H1 (cell line): ENCODE data around the gene TMC4. TPM values are rescaled to one million over a fixed set of nuclear protein-coding genes. Genes with fewer than 3 reads are reported as not detected.

Experiments used
- ASH2L ChIP-seq: fragments of 200-600, 300-600 bp; sonication (generic); IDR thresholded peaks from one replicate; pipeline ENCODE4 v1.7.1; 2017; ENCODE audit warnings: low read length
- ATF2 ChIP-seq: IDR thresholded peaks from 2 replicates; pipeline ENCODE4 v1.6.1; 2012; ENCODE audit warnings: low read length, inconsistent platforms
- ATF3 ChIP-seq: IDR thresholded peaks from 2 replicates; pipeline ENCODE4 v1.6.1; 2011; ENCODE audit warnings: low read depth, mild to moderate bottlenecking, low read length; ENCODE audit not compliant: insufficient read depth
- BACH1 ChIP-seq: IDR thresholded peaks from 2 replicates; pipeline ENCODE4 v1.6.1; 2012; ENCODE audit warnings: low read length, improper control_type of control experiment
- BRCA1 ChIP-seq: IDR thresholded peaks from 2 replicates; pipeline ENCODE4 v1.6.1; 2012; ENCODE audit warnings: low read depth, low read length, improper control_type of control experiment
- CEBPB ChIP-seq: IDR thresholded peaks from 2 replicates; pipeline ENCODE4 v1.6.1; 2012; ENCODE audit warnings: low read depth, low read length
- CHD1 ChIP-seq: IDR thresholded peaks from 2 replicates; pipeline ENCODE4 v1.6.1; 2012; ENCODE audit warnings: low read depth, low read length, improper control_type of control experiment
- CTCF ChIP-seq, 3 experiments: IDR thresholded peaks; 1 replicate in 2 of 3; 2 replicates in 1 of 3; pipeline versions ENCODE4 v1.5.1 to v1.6.1; 2011; ENCODE audit warnings: low read length in 3 of 3, mild to moderate bottlenecking in 3 of 3, inconsistent platforms in 2 of 3, low read depth in 1 of 3, moderate library complexity in 1 of 3; ENCODE audit not compliant: insufficient read depth in 1 of 3; ENCODE audit errors: control extremely low read depth in 1 of 3
- FOSL1 ChIP-seq: IDR thresholded peaks from 2 replicates; pipeline ENCODE4 v1.6.1; 2011; ENCODE audit warnings: mild to moderate bottlenecking, low read depth, low read length, moderate library complexity; ENCODE audit not compliant: insufficient read depth
- HDAC2 ChIP-seq, 2 experiments: fragments of 300-600 bp in 1 of 2; sonication (generic) in 1 of 2; IDR thresholded peaks; 2 replicates each; pipeline ENCODE4 v1.6.1; 2011 to 2012; ENCODE audit warnings: low read depth in 2 of 2, low read length in 2 of 2, mild to moderate bottlenecking in 2 of 2, moderate library complexity in 2 of 2, borderline replicate concordance in 1 of 2, inconsistent platforms in 1 of 2
- JUND ChIP-seq: IDR thresholded peaks from 2 replicates; pipeline ENCODE4 v1.6.1; 2011; ENCODE audit warnings: mild to moderate bottlenecking, improper control_type of control experiment, low read length
- PHF8 ChIP-seq: fragments of 200-600 bp; sonication (generic); conservative IDR thresholded peaks from 2 replicates; pipeline ENCODE4 v1.7.1; 2012; ENCODE audit warnings: low read depth, mild to moderate bottlenecking, inconsistent platforms, low read length, moderate library complexity
- RAD21 ChIP-seq, 2 experiments: IDR thresholded peaks in 1 of 2; conservative IDR thresholded peaks in 1 of 2; 2 replicates each; pipeline ENCODE4 v1.6.1; 2011; ENCODE audit warnings: low read depth in 2 of 2, low read length in 2 of 2, improper control_type of control experiment in 1 of 2, inconsistent platforms in 1 of 2, mild to moderate bottlenecking in 1 of 2, moderate library complexity in 1 of 2
- RNF2 ChIP-seq: fragments of 200-900, 300-1000 bp; sonication (generic); IDR thresholded peaks from 2 replicates; pipeline ENCODE4 v1.7.1; 2016; ENCODE audit warnings: borderline replicate concordance, low read depth, mild to moderate bottlenecking, antibody characterized with exemption, low read length; ENCODE audit not compliant: poor library complexity, severe bottlenecking; ENCODE audit errors: missing control alignments
- TAF1 ChIP-seq: IDR thresholded peaks from 2 replicates; pipeline ENCODE4 v1.6.1; 2011; ENCODE audit warnings: mild to moderate bottlenecking, low read depth, low read length
- TEAD4 ChIP-seq: IDR thresholded peaks from 2 replicates; pipeline ENCODE4 v1.6.1; 2012; ENCODE audit warnings: low read depth, low read length, inconsistent platforms, mixed read lengths
- YY1 ChIP-seq: IDR thresholded peaks from 2 replicates; pipeline ENCODE4 v1.6.1; 2011; ENCODE audit warnings: low read depth, mild to moderate bottlenecking, low read length
- ZNF274 ChIP-seq: IDR thresholded peaks from 2 replicates; pipeline ENCODE4 v1.7.0; 2012; ENCODE audit warnings: low read length, borderline replicate concordance; ENCODE audit errors: extremely low read depth
- polyA plus RNA-seq, 7 experiments: library from polyadenylated mRNA; depleted of rRNA in 3 of 7; stranded (reverse) in 5 of 7; unstranded in 2 of 7; fragments of >200 nt in 5 of 7; fragments of 200-250 nt in 2 of 7; gene quantifications; 1 replicate in 5 of 7; 2 replicates in 1 of 7; 4 replicates in 1 of 7; pipeline versions ENCODE4 v1.2.1 to v1.2.3, GENCODE V29; 2011 to 2013; ENCODE audit warnings: missing spikeins in 2 of 7, mixed read lengths in 2 of 7
- total RNA-seq: library from RNA; stranded (reverse); fragmentation: NEBNext Ultra II Directional; extraction: Animal tissue kit (Norgen Biotek cat#: 25700); gene quantifications from 2 replicates; pipeline ENCODE4 v1.2.1, GENCODE V29; 2021

The TMC4 gene
- total and polyA plus RNA-seq, 2 of the 8 experiments (the other 6 are each of a cell fraction or from before 2014, with no cell fraction given) = 5.5 to 6.3 TPM

GRCh38 chr19:54207983-54208783, 35.2 kb upstream of the TMC4 start (continued):
- TF ChIP-seq HDAC2 (IDR thresholded peaks at IDR 0.05; ENCODE audit: borderline replicate concordance in 1 of 2, low read depth in 2 of 2, low read length in 2 of 2) (no peak), ASH2L (no peak), CHD1 (no peak), PHF8 (no peak), BACH1 (no peak), RNF2 (no peak), ATF3 (no peak), CTCF (IDR thresholded peaks at IDR 0.05; ENCODE audit: control extremely low read depth in 1 of 3, insufficient read depth in 1 of 3, low read depth in 1 of 3, low read length in 3 of 3) (no peak), ZNF274 (no peak), TAF1 (0 out of 2 replicates have a peak, but pooled peaks have one; percentile 14), FOSL1 (no peak), RAD21 (IDR thresholded peaks at IDR 0.05 in 1 of 2, conservative IDR thresholded peaks at IDR 0.05 in 1 of 2; ENCODE audit: low read depth in 2 of 2, low read length in 2 of 2) (no peak), ATF2 (peak; percentile 71; the same call in 1 of the 2 replicates), CEBPB (peak; percentile 51; the same call in 1 of the 2 replicates), YY1 (no peak), JUND (no peak), TEAD4 (no peak), BRCA1 (no peak)
